H9 (cell line): ENCODE results near the gene ARPC4. TPM values are rescaled to one million over a fixed set of nuclear protein-coding genes. Genes with fewer than 3 reads are reported as not detected.

Experiments used
- DNase-seq: peaks from one replicate; pipeline ENCODE4 v3.0.0-alpha.2; 2017
- H2AFZ ChIP-seq: one replicate; pipeline ENCODE4 v1.6.1; 2013; ENCODE audit warnings: mild to moderate bottlenecking, low read length, control low read depth, moderate library complexity
- H2AK5ac ChIP-seq: 2 replicates; pipeline ENCODE4 v1.6.1; 2013; ENCODE audit warnings: low read length, control low read depth, mixed read lengths; ENCODE audit not compliant: insufficient read length
- H2BK120ac ChIP-seq: one replicate; pipeline ENCODE4 v1.6.1; 2013; ENCODE audit warnings: low read depth, mild to moderate bottlenecking, low read length, control low read depth, inconsistent platforms; ENCODE audit not compliant: poor library complexity, severe bottlenecking
- H2BK12ac ChIP-seq: 2 replicates; pipeline ENCODE4 v1.6.1; 2013; ENCODE audit warnings: low read length, control low read depth, mixed read lengths, low read depth; ENCODE audit not compliant: insufficient read length
- H2BK15ac ChIP-seq: 2 replicates; pipeline ENCODE4 v1.6.1; 2013; ENCODE audit warnings: low read depth, low read length, control low read depth
- H2BK20ac ChIP-seq: one replicate; pipeline ENCODE4 v1.6.1; 2013; ENCODE audit warnings: low read depth, mild to moderate bottlenecking, low read length, control low read depth, inconsistent platforms; ENCODE audit not compliant: poor library complexity, severe bottlenecking
- H2BK5ac ChIP-seq: 2 replicates; pipeline ENCODE4 v1.6.1; 2013; ENCODE audit warnings: low read length, control low read depth, mixed read lengths; ENCODE audit not compliant: insufficient read length
- H3K14ac ChIP-seq: 2 replicates; pipeline ENCODE4 v1.6.1; 2013; ENCODE audit warnings: low read length, control low read depth; ENCODE audit not compliant: insufficient read depth
- H3K18ac ChIP-seq: 2 replicates; pipeline ENCODE4 v1.6.1; 2013; ENCODE audit warnings: low read depth, mild to moderate bottlenecking, mixed read lengths, low read length, control low read depth; ENCODE audit not compliant: insufficient read length
- H3K23ac ChIP-seq: 2 replicates; pipeline ENCODE4 v1.6.1; 2013; ENCODE audit warnings: low read length, control low read depth, mixed read lengths, low read depth; ENCODE audit not compliant: insufficient read length
- H3K23me2 ChIP-seq: 2 replicates; pipeline ENCODE4 v1.6.1; 2013; ENCODE audit warnings: low read depth, mild to moderate bottlenecking, mixed read lengths, low read length, control low read depth; ENCODE audit not compliant: insufficient read length, poor library complexity, severe bottlenecking
- H3K27ac ChIP-seq: 2 replicates; pipeline ENCODE4 v1.5.1; 2013; ENCODE audit warnings: low read length, control low read depth, mixed read lengths, low read depth; ENCODE audit not compliant: insufficient read length
- H3K27me3 ChIP-seq: 2 replicates; pipeline ENCODE4 v1.6.1; 2013; ENCODE audit warnings: low read length, control low read depth, inconsistent platforms; ENCODE audit not compliant: insufficient read depth
- H3K4ac ChIP-seq: 2 replicates; pipeline ENCODE4 v1.6.1; 2013; ENCODE audit warnings: low read depth, mild to moderate bottlenecking, control low read depth, inconsistent platforms, low read length, moderate library complexity
- H3K4me1 ChIP-seq: 2 replicates; pipeline ENCODE4 v1.6.1; 2013; ENCODE audit warnings: low read length, control low read depth, inconsistent platforms; ENCODE audit not compliant: insufficient read depth
- H3K4me2 ChIP-seq: 2 replicates; pipeline ENCODE4 v1.6.1; 2013; ENCODE audit warnings: low read length, control low read depth, mixed read lengths; ENCODE audit not compliant: insufficient read length, insufficient read depth
- H3K56ac ChIP-seq: 2 replicates; pipeline ENCODE4 v1.6.1; 2013; ENCODE audit warnings: low read depth, mild to moderate bottlenecking, mixed read lengths, low read length, control low read depth; ENCODE audit not compliant: insufficient read length
- H3K79me1 ChIP-seq: 2 replicates; pipeline ENCODE4 v1.6.1; 2013; ENCODE audit warnings: low read depth, mild to moderate bottlenecking, moderate library complexity, low read length, control low read depth, inconsistent platforms; ENCODE audit not compliant: insufficient read depth, poor library complexity, severe bottlenecking
- H3K79me2 ChIP-seq: 2 replicates; pipeline ENCODE4 v1.6.1; 2013; ENCODE audit warnings: low read length, control low read depth, inconsistent platforms; ENCODE audit not compliant: insufficient read depth
- H3K9ac ChIP-seq: 2 replicates; pipeline ENCODE4 v1.6.1; 2013; ENCODE audit warnings: low read length, control low read depth, mixed read lengths; ENCODE audit not compliant: insufficient read length; ENCODE audit errors: extremely low read depth
- H3K9me3 ChIP-seq: one replicate; pipeline ENCODE4 v1.6.1; 2013; ENCODE audit warnings: low read depth, low read length, inconsistent platforms; ENCODE audit not compliant: control insufficient read depth
- H3T11ph ChIP-seq: one replicate; pipeline ENCODE4 v1.6.1; 2013; ENCODE audit warnings: mild to moderate bottlenecking, low read length, control low read depth, inconsistent platforms
- H4K20me1 ChIP-seq: one replicate; pipeline ENCODE4 v1.6.1; 2013; ENCODE audit not compliant: control insufficient read depth, insufficient read length, insufficient read depth
- H4K5ac ChIP-seq: 2 replicates; pipeline ENCODE4 v1.6.1; 2013; ENCODE audit warnings: low read depth, mild to moderate bottlenecking, mixed read lengths, low read length, control low read depth; ENCODE audit not compliant: insufficient read length
- H4K8ac ChIP-seq: replicated peaks from 2 replicates; pipeline ENCODE4 v1.6.1; 2013; ENCODE audit warnings: low read length, control low read depth, mixed read lengths, low read depth; ENCODE audit not compliant: insufficient read length
- H4K91ac ChIP-seq: 2 replicates; pipeline ENCODE4 v1.6.1; 2013; ENCODE audit warnings: low read depth, mild to moderate bottlenecking, moderate library complexity, mixed read lengths, low read length, control low read depth; ENCODE audit not compliant: insufficient read length
- H3K27ac Mint-ChIP-seq, 3 experiments: 2 replicates in 2 of 3; 3 replicates in 1 of 3; pipeline ENCODE4 v1.8.0; 2020 to 2021; ENCODE audit warnings: mixed read lengths in 3 of 3, mild to moderate bottlenecking in 1 of 3, moderate library complexity in 1 of 3
- H3K27me3 Mint-ChIP-seq: 2 replicates; pipeline ENCODE4 v1.8.0; 2021; ENCODE audit warnings: low read depth, mild to moderate bottlenecking, moderate library complexity, mixed read lengths
- H3K36me3 Mint-ChIP-seq, 3 experiments: 2 replicates in 2 of 3; 3 replicates in 1 of 3; pipeline ENCODE4 v1.8.0; 2020 to 2021; ENCODE audit warnings: low read depth in 3 of 3, mixed read lengths in 3 of 3; ENCODE audit not compliant: insufficient read depth in 1 of 3
- H3K4me1 Mint-ChIP-seq, 2 experiments: 2 replicates each; pipeline ENCODE4 v1.8.0; 2020; ENCODE audit warnings: mixed read lengths in 2 of 2
- H3K4me3 Mint-ChIP-seq, 2 experiments: 2 replicates in 1 of 2; 3 replicates in 1 of 2; pipeline ENCODE4 v1.8.0; 2020 to 2021; ENCODE audit warnings: mild to moderate bottlenecking in 2 of 2, mixed read lengths in 2 of 2, moderate library complexity in 1 of 2
- H3K9me3 Mint-ChIP-seq, 2 experiments: 2 replicates in 1 of 2; 3 replicates in 1 of 2; pipeline ENCODE4 v1.8.0; 2020; ENCODE audit warnings: mild to moderate bottlenecking in 2 of 2, mixed read lengths in 2 of 2, moderate library complexity in 1 of 2
- CTCF ChIP-seq: fragments of 200-600 bp; sonication (generic); conservative IDR thresholded peaks from 3 replicates; pipeline ENCODE4 v1.8.0; 2021; ENCODE audit warnings: antibody characterized with exemption, mild to moderate bottlenecking
- WGBS: extraction: QIAGEN DNeasy Blood & Tissue Kit; methylation state at CpG from one replicate; pipeline ENCODE4 v1.1.7; 2013; ENCODE audit warnings: missing lambda C conversion rate, low lambda C conversion rate, mixed read lengths; ENCODE audit not compliant: insufficient read length; ENCODE audit errors: extremely low coverage; 5-methylcytosine and 5-hydroxymethylcytosine counted together
- total RNA-seq: library from RNA; stranded (reverse); gene quantifications from 2 replicates; pipeline ENCODE4 v1.2.1, GENCODE V29; 2021

The ARPC4 gene
- total RNA-seq, 1 experiment from 2014 or later = 161 TPM

- no peak overlapping the region for H3K18ac ChIP-seq
- peaks cover 7% of the 10 kb centered on the region for H3K23me2 ChIP-seq
- H3K9me3 ChIP-seq = no peaks in the 10 kb centered on the region
- H3K4ac ChIP-seq = no peak overlapping the region
- no peak overlapping the region for H4K8ac ChIP-seq
- H3K4me1 Mint-ChIP-seq = peaks cover 20 to 23% of the 10 kb centered on the region in 2 experiments
- H3K27me3 Mint-ChIP-seq = peaks cover 16% of the 10 kb centered on the region
- H3K4me3 Mint-ChIP-seq = no peak overlapping the region
- no peak overlapping the region for H3K23ac ChIP-seq
- no peaks in the 10 kb centered on the region for H3K79me1 ChIP-seq
- no peaks in the 10 kb centered on the region for H4K20me1 ChIP-seq
- H2BK20ac ChIP-seq = no peak overlapping the region
- no CpG with 5 or more reads among the region's 9 CpGs for WGBS
- no peak overlapping the region for H3K27ac Mint-ChIP-seq
- 0 out of 7 replicates have a peak, but pooled peaks cover 0 to 3% (median 0%) of the 10 kb centered on the region in 3 experiments for H3K36me3 Mint-ChIP-seq
- H3K9me3 Mint-ChIP-seq = no peaks in the 10 kb centered on the region
- no peak overlapping the region for H2BK5ac ChIP-seq
- H2AK5ac ChIP-seq = no peak overlapping the region
- no peak overlapping the region for H3K56ac ChIP-seq
- H4K5ac ChIP-seq = no peak overlapping the region
- no peaks in the 10 kb centered on the region for H3K4me1 ChIP-seq
- no peak overlapping the region for H3K14ac ChIP-seq
- no peak overlapping the region for H3K9ac ChIP-seq
- H2BK12ac ChIP-seq = no peak overlapping the region
- no peaks in the 10 kb centered on the region for H3K27me3 ChIP-seq
- no peak overlapping the region for H4K91ac ChIP-seq
- H3K79me2 ChIP-seq = no peaks in the 10 kb centered on the region
- H2BK15ac ChIP-seq = no peak overlapping the region
- no peak for TF ChIP-seq CTCF
- no peak overlapping the region for H2AFZ ChIP-seq
- H3T11ph ChIP-seq = no peak overlapping the region
- H2BK120ac ChIP-seq = no peak overlapping the region
- H3K27ac ChIP-seq = no peak overlapping the region
- DNase-seq = no peak
- H3K4me2 ChIP-seq = no peak overlapping the region
Observed at GRCh38 chr3:9812870-9813483, 20.1 kb downstream of the ARPC4 start.
